ENCODE data around the gene ASXL3. TPM values are rescaled to one million over a fixed set of nuclear protein-coding genes. Genes with fewer than 3 reads are reported as not detected.

Gene ASXL3
- total RNA-seq, 1 experiment from 2014 or later: not detected

DNA sequence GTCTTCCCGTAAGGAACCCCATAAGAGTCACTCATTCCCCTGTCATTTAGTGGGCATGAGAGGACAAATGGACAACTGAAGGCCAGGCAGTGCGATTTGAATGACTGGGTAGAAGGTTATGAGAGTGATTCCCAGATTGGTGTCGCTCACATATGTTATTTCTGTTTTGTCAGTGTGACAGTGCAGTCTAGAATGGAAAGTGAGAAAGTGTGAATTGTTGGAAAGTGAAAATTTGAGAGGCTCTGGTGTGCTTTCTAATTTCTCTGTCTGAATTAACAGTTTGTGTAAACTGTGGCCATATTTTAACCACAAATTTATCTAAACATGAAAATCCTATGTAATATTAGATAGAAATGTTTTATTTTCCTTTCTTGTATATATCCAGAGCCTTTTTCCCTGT lies 49.1 kb downstream of the ASXL3 start (continued):
- no peak for TF ChIP-seq ZFX (IDR thresholded peaks at IDR 0.05)
- TF ChIP-seq JUND (IDR thresholded peaks at IDR 0.05): no peak
- TF ChIP-seq, protein P1, sequence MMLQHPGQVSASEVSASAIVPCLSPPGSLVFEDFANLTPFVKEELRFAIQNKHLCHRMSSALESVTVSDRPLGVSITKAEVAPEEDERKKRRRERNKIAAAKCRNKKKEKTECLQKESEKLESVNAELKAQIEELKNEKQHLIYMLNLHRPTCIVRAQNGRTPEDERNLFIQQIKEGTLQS (IDR thresholded peaks at IDR 0.05): no peak
- TF ChIP-seq, protein P2, sequence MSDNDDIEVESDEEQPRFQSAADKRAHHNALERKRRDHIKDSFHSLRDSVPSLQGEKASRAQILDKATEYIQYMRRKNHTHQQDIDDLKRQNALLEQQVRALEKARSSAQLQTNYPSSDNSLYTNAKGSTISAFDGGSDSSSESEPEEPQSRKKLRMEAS (IDR thresholded peaks at IDR 0.05): no peak
- TF ChIP-seq CEBPB (IDR thresholded peaks at IDR 0.05; ENCODE audit: low read depth): no peak

- intact Hi-C loops (cut with micrococcal nuclease): no loop called here
- ChIA-PET POLR2A (no interaction called here), CTCF (no interaction called here), RAD21 (ENCODE audit: low non-redundant PET in 1 of 2, low total read pairs in 2 of 2, uncharacterized antibody in 2 of 2, unreplicated experiment in 2 of 2) (no interaction called here)
- H3K4me1 ChIP-seq (ENCODE audit: control insufficient read depth in 1 of 2, insufficient read depth in 2 of 2, low read length in 2 of 2): no peaks in the 10 kb centered on the region
- H3K79me2 ChIP-seq (ENCODE audit: insufficient read depth, low read length): no peaks in the 10 kb centered on the region
- TF ChIP-seq, protein P3, sequence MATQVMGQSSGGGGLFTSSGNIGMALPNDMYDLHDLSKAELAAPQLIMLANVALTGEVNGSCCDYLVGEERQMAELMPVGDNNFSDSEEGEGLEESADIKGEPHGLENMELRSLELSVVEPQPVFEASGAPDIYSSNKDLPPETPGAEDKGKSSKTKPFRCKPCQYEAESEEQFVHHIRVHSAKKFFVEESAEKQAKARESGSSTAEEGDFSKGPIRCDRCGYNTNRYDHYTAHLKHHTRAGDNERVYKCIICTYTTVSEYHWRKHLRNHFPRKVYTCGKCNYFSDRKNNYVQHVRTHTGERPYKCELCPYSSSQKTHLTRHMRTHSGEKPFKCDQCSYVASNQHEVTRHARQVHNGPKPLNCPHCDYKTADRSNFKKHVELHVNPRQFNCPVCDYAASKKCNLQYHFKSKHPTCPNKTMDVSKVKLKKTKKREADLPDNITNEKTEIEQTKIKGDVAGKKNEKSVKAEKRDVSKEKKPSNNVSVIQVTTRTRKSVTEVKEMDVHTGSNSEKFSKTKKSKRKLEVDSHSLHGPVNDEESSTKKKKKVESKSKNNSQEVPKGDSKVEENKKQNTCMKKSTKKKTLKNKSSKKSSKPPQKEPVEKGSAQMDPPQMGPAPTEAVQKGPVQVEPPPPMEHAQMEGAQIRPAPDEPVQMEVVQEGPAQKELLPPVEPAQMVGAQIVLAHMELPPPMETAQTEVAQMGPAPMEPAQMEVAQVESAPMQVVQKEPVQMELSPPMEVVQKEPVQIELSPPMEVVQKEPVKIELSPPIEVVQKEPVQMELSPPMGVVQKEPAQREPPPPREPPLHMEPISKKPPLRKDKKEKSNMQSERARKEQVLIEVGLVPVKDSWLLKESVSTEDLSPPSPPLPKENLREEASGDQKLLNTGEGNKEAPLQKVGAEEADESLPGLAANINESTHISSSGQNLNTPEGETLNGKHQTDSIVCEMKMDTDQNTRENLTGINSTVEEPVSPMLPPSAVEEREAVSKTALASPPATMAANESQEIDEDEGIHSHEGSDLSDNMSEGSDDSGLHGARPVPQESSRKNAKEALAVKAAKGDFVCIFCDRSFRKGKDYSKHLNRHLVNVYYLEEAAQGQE (IDR thresholded peaks at IDR 0.05; ENCODE audit: low read depth): no peak
- TF ChIP-seq CEBPB (IDR thresholded peaks at IDR 0.05; ENCODE audit: low read depth) (no peak), ZFX (IDR thresholded peaks at IDR 0.05) (no peak), RAD21 (IDR thresholded peaks at IDR 0.05; ENCODE audit: low read depth) (no peak), EZH2 (IDR thresholded peaks at IDR 0.05) (no peak), YY1 (IDR thresholded peaks at IDR 0.05; ENCODE audit: extremely low read depth, insufficient replicate concordance, low read depth, low read length) (no peak)
- no peak overlapping the region for H3K4me3 ChIP-seq (replicated peaks in 1 of 2; ENCODE audit: low read depth in 1 of 2, low read length in 2 of 2)
- no peak overlapping the region for H3K4me2 ChIP-seq (ENCODE audit: low read length)
- H3K36me3 ChIP-seq (ENCODE audit: control insufficient read depth in 1 of 2, insufficient read depth in 2 of 2, low read length in 2 of 2): no peaks in the 10 kb centered on the region
- peaks cover 0 to 24% of the 10 kb centered on the region in 2 experiments; a peak in 2 of 4 replicates for H3K9me3 ChIP-seq (ENCODE audit: control insufficient read depth in 1 of 2, insufficient read depth in 1 of 2, low read depth in 1 of 2, low read length in 2 of 2)
- no peak overlapping the region for H2AFZ ChIP-seq (ENCODE audit: low read depth, low read length, poor library complexity, severe bottlenecking)
- DNase-seq (ENCODE audit: low read depth, low spot score): no peak
- no peak overlapping the region for H3K27ac ChIP-seq (ENCODE audit: low read depth, low read length)
- BruUV-seq (replicated peaks): no TSS peak
- no peak for ATAC-seq
- H3K9ac ChIP-seq (ENCODE audit: low read length): no peak overlapping the region
- no peaks in the 10 kb centered on the region for H4K20me1 ChIP-seq (ENCODE audit: insufficient read depth)
- no peaks in the 10 kb centered on the region for H3K27me3 ChIP-seq (ENCODE audit: insufficient read depth, low read length)
- H3K9me2 ChIP-seq (ENCODE audit: insufficient read depth): no peaks in the 10 kb centered on the region
Measured at GRCh38 chr18:33630476-33630875, 52.5 kb downstream of the ASXL3 start.

Measured in HCT116 (cell line).